ENCODE measurements around the gene DLGAP1.
A peak's percentile ranks its signal among the peaks of the same experiment; 100 is the strongest.

DLGAP1 gene

GRCh38 chr18:4172196-4173100, 282.7 kb downstream of the DLGAP1 start:
- no peak for DNase-seq (ENCODE audit: low spot score)

GRCh38 chr18:4157352-4157751, 297.8 kb downstream of the DLGAP1 start:
- no peak for DNase-seq (ENCODE audit: low spot score)

GRCh38 chr18:4146797-4147196, 308.3 kb downstream of the DLGAP1 start:
- DNase-seq (ENCODE audit: low spot score), result no peak

GRCh38 chr18:4144201-4144600, 310.9 kb downstream of the DLGAP1 start:
- no peak for DNase-seq (ENCODE audit: low spot score)

- DNase-seq (ENCODE audit: low spot score), result no peak
Observed at GRCh38 chr18:4143585-4143984, 311.5 kb downstream of the DLGAP1 start.

- no peak for DNase-seq (ENCODE audit: low spot score)
Observed at GRCh38 chr18:4142876-4143275, 312.2 kb downstream of the DLGAP1 start.

- no peak for DNase-seq (ENCODE audit: low spot score)
Observed at GRCh38 chr18:4134700-4135099, 320.4 kb downstream of the DLGAP1 start.

- DNase-seq (ENCODE audit: low spot score), result no peak
Observed at GRCh38 chr18:4130734-4131719, 324.1 kb downstream of the DLGAP1 start.

DNA sequence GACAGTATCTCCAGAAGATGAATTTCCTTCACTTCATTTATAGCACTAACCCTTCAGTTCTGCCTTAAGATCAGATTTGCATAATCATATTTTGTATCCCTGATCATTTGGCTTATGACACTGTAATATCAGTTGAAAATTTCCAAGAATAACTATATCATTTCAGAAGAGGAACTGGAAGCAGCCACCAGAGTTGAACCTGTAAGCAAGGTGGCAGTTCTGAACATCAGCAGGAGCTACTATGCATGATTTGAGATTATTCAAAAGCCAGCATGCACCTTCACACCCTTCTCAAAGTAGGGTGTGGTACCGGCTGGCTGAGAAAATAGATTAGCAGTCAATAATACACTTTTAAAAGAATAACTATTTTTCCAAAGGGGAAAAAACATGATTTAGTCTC, 328.2 kb downstream of the DLGAP1 start:
- DNase-seq (ENCODE audit: low spot score), result no peak

DNA sequence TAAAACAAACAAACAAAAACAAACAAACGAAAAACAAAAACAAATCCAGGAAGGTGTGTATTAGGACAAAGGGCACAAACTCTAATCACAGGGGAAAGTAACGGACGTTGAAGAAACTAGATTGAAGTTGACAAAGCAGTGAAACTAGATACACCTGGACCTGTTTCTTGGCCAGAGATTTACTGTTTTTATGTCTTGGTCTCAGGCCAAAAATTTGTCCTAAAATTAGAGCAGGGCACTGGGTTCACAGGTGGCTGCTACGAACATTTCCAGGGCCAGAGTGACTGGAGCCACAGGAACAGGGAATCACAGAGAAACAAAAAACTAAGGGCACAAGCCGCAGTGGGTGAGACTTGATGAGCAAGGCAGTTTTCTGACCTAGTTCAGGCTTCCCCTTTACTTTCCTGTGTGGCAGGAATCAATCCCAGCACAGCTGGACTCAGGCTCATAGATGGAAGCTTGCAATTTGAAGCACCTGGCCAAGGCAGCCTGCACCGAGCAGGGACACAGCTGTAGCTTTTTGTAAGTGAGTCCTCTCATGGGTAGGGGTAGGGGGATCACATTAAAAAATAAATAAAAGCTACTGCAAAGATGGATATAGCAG, 329.4 kb downstream of the DLGAP1 start:
- DNase-seq (ENCODE audit: low spot score), result no peak

DNA sequence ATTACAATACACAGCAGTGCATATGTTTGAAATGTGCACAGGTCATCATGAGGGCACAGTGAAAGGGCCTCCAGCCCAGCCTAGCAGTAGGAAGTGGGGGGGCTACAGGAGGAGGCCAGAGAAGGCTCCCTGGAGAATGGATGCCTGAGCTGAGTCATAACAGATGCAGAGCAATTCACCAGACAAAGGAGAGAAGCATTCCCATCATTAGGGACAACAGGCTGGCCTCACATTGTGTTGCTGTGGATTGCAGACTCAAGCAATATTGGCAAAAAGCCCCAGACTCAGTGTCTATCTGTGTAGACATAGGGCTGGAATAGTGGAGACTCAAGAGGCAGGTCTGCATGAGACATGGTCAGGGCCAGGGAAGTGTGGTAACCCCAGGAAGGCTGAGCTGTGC, 329.9 kb downstream of the DLGAP1 start:
- peak; percentile 11 for DNase-seq (ENCODE audit: low spot score)

DNA sequence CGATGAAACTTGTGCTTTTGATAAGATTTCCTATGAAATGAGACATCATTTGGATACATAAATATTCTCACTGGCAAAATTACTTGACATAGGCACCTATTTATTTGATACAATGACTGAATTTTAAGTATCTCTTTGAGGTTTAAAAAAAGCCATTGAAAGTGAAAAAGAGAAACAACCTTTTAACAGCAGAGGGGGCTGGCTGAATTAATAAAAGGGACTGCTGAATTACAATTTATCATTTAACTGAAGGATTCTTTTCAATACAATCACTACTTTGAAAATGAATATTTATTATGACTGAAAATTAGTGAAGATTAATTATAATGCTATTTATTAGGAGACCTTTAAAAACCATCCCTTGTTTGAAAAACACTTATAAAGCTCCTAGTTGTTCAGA, 335.3 kb downstream of the DLGAP1 start:
- no peak for DNase-seq (ENCODE audit: low spot score)

- no peak for DNase-seq (ENCODE audit: low spot score)
Observed at GRCh38 chr18:4119127-4119648, 335.9 kb downstream of the DLGAP1 start.

DNA sequence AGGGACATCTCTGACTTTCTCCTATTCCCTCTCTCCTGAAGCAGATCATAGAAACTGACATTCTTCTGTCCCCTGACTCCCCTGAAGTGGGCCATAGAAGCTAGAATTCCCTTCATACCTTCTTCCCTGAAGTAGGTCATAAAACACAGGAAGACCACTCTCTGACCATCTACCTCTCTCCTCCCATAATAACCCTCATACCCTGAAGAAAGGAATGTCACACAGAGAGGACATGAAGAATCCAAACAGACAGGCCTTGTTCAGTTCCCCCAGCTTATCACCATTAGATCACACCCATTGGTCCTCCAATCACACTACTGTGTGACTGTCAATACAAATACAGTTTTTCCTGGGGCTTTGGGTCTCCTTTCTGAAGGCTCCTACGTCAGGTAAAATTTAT, 347.1 kb downstream of the DLGAP1 start:
- no peak for DNase-seq (ENCODE audit: low spot score)

DNA sequence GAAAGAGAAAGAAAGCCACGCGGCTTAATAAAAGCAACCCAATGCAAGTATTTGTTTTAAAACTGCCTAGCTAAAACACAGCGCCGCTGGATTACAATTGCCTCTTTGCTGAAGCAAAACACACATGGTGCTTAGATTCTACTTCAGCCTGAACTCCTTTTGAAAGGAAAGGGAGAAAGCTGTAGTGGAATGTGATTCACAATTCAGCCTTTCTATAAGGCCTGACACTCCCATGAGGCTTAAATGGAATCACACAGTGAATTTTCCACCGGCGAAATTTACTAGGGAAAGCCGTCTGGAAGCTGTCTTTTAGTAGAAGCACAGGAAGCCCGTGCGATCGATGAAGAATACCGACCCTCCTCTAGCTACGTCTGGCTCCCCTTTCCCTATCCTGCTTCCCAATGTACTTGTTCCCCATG, 348.0 kb downstream of the DLGAP1 start:
- DNase-seq (ENCODE audit: low spot score), result no peak

DNA sequence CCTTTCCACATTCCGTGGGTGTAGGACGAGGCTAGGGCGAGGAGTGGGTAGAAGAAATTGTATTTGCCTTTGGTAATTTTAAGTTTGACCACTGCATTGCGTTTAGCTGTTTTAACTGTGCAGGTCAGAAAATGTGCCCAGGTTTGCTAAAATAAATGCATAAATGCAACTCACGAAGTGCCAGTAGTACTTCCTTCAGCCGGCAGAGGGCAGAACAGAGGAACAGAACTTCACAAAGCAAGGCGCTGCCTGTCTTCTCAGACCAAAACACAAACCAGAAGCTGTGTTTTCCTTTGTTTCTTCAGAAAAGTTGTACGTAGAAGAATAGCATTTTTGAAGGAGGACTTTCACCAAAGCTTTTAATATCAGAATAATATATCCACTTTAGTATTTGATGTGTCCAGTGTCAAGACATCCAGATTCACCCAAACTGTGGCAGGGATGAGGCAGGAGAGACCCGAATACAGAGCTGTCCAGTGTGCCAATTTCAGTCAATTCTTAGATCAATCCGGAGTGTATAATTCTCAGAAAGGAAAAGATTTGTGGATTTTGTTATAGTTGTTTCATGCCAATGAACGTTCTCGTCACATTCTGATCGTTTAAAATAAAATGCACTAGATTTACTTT, 348.6 kb downstream of the DLGAP1 start:
- peak; percentile 64 for DNase-seq (ENCODE audit: low spot score)

DNA sequence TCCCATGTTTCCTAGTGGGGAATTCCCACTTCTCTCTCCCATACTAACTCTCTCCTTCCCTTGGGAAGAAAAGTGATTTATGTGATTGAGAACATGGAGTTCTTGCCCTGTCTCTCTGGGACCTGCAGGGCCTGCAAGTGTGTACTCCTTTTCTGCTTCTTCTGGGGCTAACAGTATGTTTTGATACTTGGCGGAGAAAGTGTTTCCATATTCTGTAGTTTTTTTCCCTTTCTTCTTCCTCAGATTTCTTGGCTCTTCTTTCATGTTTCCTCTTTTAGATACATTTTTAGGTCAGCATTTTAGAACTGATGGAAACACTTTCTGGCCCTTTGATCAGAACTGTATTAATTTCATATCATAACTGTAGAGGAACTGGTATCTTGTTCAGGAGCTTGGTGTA, 352.2 kb downstream of the DLGAP1 start:
- no peak for DNase-seq (ENCODE audit: low spot score)

DNA sequence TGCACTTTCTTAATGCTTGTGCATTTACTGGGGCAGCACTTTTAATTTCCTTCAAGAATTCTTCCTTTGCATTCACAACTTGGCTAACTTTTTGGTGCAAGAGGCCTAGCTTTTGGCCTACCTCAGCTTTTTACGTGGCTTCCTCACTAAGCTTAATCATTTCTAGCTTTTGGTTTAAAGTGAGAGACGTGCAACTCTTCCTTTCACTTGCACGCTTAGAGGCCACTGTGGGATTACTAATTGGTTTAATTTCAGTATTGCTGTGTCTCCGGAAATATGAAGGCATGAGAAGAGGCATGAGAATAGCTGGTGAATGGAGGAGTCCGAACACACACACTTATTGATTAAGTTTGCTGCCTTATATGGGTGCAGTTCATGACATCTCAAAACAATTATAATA, 354.1 kb downstream of the DLGAP1 start:
- no peak for DNase-seq (ENCODE audit: low spot score)

GRCh38 chr18:4096486-4096885, 358.6 kb downstream of the DLGAP1 start:
- DNase-seq (ENCODE audit: low spot score), result peak; percentile 8

- DNase-seq (ENCODE audit: low spot score), result no peak
Observed at GRCh38 chr18:4093676-4094075, 361.4 kb downstream of the DLGAP1 start.

DNA sequence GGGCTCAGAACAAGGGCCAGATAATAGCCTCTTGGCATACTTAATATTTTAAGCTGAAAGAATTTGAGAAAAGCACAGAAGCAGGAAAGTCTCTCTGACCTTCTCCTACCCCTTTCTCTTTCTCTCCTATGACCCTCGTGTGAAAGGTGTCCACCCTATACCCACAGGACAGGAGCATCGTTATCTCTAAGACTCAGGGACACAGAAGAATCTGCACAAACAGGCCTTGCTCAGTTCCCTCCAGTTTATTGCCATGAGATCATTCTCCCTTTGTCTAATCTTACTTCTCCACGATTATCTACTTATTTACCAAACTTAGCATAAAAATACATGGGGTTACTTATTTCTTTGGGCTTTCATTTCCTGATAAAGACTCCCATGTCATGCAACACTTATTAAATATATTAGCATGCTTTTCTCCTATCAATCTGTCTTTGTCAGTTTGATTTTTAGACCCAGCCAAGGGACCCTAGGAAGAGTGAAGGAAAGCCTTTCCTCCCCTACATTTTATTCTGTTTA, 370.7 kb downstream of the DLGAP1 start:
- DNase-seq (ENCODE audit: low spot score), result no peak
